ENCODE measurements around the gene MYH9.

- no peak for TF ChIP-seq CTCF (conservative IDR thresholded peaks at IDR 0.05 in 1 of 2, IDR thresholded peaks at IDR 0.05 in 1 of 2; ENCODE audit: extremely low read depth in 1 of 2, insufficient read depth in 1 of 2, low read depth in 1 of 2, low read length in 2 of 2)
- TF ChIP-seq EZH2 (IDR thresholded peaks at IDR 0.05; ENCODE audit: borderline replicate concordance, low read length): no peak
Observed at GRCh38 chr22:36423461-36424404, 36.0 kb upstream of the MYH9 start.

Measured in mammary epithelial cell (primary cell).